ENCODE measurements around the gene MYCBP2.

GRCh38 chr13:77033717-77034302 is 293.1 kb downstream of the MYCBP2 start:
- no peak for TF ChIP-seq CTCF (IDR thresholded peaks at IDR 0.05; ENCODE audit: insufficient read depth, low read length, poor library complexity, severe bottlenecking)
- TF ChIP-seq EZH2phosphoT487 (conservative IDR thresholded peaks at IDR 0.05; ENCODE audit: low read length), result no peak
